Measurements from ENCODE around the gene CC2D1A.
A peak's percentile ranks its signal among the peaks of the same experiment; 100 is the strongest.

The CC2D1A gene

DNA sequence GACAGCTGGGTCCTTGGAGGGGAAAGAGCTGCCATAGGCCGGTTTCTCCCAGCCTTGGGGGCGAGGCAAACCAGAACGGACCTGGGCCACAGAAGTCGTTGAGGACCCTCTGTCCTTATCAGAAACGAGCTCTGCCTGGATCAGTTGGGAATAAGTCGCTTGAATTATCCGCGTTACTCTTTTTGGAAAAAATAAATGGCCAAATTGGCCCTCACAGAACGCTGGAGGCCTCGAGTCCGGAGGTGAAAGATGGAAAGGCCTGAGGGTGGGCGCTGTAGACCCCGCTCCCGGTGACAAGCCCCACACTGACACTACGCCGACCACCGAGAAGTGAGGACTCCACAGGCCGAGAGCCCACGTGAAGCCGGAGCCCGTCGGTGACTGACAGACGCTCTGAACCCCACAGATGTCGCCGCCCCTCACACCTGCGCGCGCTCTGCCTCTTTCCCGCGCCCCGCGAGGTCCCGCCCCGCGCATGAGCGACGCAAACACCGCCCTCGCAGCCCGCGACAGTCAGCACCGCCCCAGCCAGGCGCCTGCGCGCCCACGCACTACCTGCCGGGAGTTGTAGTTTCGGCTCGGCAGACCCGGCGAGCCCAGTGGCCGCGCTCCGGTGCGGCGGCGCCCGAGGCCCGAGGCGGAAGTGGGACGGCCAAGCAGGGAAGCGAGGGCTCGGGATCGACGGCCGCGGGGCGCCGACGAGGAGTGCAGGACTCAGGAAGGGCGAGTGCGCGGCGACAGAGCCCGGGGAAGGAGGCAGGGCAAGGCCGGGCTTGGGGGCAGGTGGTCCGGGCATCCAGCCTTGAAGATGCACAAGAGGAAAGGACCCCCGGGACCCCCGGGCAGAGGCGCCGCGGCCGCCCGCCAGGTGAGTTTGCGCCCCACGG, at the start of gene CC2D1A, which contains the start of gene BRME1:
CC2D1A (plus strand) TSS at position 568 of the 887 bp plus-strand sequence; CDS start at position 809, 241 bp downstream.
BRME1 (minus strand) TSS at position 484 of the 887 bp plus-strand sequence. CDS start 1,225 bp downstream, outside the sequence.
- peak; percentile 97 for DNase-seq

DNA sequence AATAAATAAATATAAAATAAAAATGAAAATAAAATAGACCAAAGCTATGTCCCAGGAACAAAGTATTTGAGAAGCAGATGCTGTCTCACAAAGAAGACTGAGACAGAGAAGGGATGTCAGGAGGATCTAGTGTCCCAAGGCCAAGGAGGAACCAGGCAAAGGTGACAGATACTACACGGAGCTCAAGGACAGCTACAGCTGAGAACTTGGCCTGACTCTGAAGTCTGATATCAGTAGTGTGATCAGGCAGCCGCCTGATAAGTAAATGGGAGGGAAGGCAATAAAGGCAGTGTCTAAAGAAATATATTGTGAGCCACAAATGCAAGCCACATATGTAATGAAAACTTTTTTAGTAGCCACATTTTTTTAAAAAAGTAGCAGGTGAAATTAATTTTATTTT, 49.5 kb upstream of the CC2D1A start:
- DNase-seq: no peak

GRCh38 chr19:13859361-13859880, 46.6 kb upstream of the CC2D1A start:
- peak; percentile 86 for DNase-seq

- DNase-seq: no peak
These were observed 45.2 kb upstream of the CC2D1A start for GRCh38 chr19:13860679-13861391.

DNA sequence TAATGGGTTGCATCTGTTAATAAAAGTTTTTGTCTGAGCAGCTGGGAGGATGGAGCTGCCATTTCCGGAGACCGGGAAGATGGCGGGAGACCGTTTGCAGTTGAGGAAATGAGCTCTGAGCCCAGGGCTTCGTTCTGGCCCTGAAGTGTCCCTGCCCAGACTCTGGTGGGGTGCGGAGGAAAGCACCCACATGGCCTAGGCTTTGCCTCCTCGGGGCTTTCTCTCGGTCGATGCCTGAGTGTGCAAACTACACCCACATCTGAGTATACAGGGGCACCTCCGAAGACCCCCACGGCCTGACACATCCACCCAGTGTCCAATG, 44.6 kb upstream of the CC2D1A start:
- no peak for DNase-seq

GRCh38 chr19:13861714-13862531, 44.1 kb upstream of the CC2D1A start:
- peak; percentile 92 for DNase-seq

DNA sequence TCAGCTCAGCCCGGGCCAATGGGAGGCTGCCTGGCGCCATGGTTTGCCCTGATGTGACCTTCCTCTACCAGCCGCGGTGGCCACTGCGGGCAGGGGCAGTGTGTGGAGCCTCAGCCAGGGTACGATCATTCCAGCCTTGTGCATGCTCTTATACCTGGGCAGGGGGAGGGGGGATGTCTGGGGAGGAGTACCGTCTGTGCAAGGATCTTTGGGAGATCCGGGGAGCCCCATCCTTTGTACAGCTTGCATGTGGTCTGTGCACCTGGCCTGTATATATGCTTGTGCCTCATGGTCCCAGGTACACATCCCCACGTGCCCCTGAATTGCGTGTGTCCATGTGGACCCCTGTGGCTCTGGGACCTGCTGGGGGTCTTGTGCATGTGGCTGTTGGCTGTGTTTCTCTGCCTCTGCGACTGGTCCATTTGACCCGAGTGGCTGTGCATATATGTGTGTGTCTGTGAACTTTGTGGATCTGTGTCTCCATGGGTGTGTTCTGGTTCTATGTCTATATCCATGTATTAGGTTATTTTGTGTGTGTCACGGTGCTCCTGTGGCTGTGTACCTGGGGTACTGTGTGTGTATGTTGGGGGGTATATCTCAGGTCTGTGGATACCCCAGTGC, 41.8 kb upstream of the CC2D1A start:
- DNase-seq: peak; percentile 74

- peak; percentile 57 for DNase-seq
These were observed 41.1 kb upstream of the CC2D1A start for GRCh38 chr19:13864667-13865570.

DNA sequence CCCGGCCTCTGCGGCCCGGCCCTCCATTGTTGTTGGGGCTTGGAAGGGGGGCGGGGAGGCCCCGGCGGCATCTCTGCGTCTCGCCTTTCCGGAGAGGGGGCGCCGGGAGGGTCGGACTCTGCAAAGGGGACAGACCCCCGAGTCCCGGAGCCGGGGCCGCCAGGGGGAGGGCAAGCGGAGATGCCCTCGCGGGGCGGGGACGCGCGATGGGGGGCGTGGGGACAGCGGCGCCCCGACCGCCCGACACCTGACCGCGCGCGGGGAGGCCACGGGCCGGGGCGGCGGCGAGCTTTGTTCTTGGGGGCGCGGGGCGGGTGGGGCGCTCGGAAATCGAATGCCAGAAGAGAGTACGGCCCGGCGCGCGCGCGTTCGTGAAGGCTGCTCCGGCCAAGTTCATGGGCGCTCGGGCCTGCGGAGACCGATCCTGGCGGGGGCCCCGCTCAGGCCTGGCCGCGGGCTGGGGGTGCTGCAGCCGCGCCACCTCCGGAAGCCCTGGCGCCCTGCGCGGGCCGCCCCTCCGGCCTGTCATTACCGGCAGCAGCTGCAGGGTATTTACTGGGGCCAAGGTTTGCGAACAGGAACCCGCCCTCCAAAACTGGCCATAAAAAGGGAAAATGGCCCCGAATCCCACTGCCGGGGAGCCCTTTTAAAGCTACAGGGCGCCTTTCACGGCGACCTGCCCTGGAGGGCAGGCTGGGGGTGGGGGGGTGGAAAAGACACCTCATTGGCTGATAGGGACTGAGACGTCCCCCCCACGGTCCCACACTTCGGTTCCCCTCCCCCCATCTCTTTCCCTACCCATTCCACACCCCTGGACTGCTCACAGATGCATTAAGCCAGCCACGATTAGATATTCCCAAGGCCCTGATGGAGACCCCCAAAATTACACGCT, 40.2 kb upstream of the CC2D1A start:
- DNase-seq: peak; percentile 56

- no peak for DNase-seq
These were observed 39.4 kb upstream of the CC2D1A start for GRCh38 chr19:13866463-13867046.

DNA sequence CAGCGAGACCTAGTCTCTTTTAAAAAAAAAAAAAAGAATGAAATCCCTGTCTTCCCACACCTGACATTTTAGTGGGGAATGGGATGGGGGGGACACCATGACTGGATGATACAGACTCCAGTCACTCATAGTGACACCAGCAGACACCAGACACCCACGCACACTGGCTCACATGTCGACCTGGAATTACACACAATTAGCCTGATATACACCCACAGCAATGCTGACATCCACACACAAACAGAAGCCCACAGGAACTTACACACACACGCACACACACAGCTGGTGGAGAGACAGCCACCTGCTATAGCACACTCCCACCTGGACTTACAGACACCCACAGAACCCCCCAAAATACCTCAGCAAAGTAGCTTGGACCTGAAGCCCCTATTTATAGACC, 37.3 kb upstream of the CC2D1A start:
- DNase-seq: no peak

DNA sequence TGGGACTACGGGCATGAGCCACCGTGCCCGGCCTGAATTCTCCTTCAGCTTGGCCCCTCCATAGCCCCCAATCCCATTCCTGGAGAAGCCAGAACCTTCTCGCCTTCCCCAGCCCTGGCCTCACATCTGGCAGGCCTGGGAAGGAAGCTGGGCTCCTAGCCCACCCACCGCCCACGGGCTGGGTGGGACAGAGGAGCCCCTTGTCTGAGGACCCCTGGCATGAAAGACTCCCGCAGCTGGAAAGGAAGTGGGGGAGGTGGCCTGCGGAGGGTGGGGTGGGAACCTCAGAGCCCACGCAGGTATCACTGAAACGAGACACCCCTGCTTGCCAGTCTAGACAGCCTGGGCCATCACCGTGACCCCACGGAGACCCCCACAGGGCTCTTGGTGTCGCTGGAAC, 36.7 kb upstream of the CC2D1A start:
- DNase-seq: no peak

DNA sequence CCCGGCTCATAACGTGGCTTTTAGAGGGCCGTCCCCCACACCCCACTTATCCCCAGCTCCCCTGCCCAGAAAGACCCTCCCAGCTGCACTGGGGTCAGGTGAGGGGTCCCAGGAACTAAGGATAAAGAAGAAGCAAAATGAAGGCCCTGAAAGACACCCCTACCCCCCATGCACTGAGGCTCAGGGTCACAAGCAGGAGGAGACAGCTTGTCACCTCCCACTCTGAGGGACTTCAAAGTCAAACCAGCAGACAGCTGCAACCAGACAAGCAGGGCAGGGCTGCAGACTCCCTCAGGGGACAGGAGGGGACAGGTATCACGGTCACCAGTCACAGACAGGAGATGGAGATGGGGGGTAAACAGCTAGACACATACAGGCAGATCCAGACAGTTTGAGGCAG, 35.1 kb upstream of the CC2D1A start:
- DNase-seq: no peak

- no peak for DNase-seq
These were observed 33.7 kb upstream of the CC2D1A start for GRCh38 chr19:13872339-13872694.

DNA sequence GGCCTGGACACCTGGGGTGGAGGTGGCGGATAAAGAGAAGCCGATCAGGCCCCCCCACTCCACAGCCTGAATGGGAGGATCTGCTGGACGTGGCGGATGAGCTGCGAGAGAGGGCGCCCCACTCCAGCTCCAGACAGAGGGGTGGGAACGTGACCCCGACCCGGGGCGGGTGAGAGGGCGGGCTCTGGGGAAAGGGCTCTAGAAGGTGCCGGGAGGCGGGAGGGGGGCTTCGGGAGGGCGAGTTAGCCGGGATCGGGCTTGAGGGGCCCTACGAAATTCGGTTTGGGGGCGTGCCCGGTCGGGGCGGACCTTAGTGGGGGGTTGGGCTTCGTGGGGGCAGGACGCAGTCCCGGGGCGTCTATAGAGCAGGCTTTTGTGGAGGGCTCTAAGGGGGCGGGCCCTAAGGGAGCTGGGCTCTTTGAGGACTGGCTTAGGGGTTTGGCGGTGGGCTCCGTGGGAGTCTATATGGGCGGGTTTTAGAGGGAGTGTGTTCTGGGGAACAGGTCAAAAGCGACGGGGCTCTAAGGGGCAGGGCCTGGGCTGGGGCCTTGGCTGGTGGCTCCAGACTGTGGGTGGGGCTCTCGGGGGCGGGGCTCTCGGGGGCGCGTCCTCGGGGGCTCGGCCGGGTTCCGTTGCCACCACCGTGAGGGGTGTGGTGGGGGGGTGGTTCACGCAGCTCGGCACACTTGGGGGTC, 33.2 kb upstream of the CC2D1A start:
- DNase-seq: no peak

DNA sequence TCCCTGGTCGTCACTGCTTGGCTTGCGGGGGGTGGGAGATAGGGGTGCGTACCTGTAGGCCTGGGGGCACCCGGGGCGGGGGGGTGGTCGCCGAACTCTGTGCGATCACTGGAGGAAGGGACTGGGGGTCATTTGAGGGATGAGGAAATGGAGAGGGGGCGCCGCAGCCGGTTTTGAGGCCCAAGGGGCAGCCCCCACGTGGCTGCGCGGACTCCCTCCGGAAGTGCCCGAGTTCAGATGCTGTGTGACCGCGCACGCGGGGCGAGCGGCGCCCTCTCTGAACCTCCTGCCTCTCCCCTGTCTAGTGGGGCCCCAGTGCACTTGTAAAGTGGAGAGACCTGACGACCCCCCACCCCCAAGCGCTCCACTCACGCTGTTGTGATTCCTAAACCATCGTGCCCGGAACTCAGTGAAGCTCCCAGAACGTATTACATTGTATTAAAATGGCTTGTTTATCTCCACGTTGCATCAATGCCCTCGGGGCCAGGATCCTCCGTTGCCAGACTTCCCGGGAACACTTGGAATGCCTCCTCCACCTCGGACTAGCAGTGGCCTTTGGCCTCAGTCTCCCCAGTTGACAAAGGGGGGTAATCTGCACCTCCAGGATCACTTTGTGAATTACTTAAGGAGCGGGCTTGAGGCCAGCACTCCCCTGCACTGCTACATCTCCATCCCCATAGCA, 32.0 kb upstream of the CC2D1A start:
- DNase-seq: no peak

DNA sequence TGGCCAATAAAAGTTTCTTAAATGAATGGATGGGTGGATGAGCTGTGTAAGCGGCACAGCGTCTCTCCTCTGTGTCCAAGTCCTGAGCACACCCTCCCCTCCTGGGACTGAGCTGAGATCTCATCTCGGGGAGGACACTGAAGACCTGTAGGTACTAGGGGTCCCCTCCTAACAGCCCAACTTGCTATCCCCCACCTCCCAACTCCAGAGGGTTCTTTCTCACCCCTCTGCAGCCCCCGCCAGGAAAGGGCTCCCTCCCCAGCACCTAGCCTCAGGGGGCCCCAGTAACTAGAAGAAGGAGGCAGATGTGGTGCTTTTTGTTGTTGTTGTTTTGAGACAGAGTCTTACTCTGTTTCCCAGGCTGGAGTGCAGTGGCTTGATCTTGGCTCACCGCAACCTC, 30.2 kb upstream of the CC2D1A start:
- DNase-seq: no peak

DNA sequence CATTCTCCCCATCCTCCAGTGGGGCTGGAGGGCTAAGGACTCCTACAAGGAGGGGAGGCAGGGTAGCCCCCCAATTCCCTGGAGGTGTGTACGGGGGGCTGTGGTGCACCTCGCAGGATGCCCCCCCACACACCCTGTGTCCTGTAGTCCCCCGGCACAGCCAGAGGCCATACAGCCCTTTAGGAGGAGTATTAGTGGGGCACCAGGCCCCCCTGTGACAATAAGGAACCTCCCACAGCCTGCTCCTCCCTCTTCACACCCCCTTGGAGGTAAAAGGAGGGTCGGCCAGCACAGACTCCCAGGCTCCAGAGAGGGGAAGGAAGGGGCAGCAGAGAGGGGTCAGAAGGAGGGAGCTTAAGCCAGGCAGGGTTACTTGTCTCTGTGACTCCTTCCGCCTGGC, 29.2 kb upstream of the CC2D1A start, which contains the start of gene NANOS3:
NANOS3 (plus strand) TSS at position 301 of the 400 bp plus-strand sequence. CDS start 115 bp downstream, outside the sequence.
- DNase-seq: no peak

DNA sequence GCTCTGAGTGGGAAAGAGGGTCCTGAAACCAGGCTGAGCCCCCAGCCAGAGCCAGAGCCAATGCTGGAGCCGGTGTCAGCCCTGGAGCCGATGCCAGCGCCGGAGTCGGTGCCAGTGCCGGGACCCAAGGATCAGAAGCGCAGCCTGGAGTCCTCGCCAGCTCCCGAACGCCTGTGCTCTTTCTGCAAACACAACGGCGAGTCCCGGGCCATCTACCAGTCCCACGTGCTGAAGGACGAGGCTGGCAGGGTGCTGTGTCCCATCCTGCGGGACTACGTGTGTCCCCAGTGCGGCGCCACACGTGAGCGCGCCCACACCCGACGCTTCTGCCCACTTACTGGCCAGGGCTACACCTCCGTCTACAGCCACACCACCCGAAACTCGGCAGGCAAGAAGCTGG, 28.7 kb upstream of the CC2D1A start:
- no peak for DNase-seq

Data from NCI-H82 (cell line).